PFSK-1 (cell line): ENCODE data around the gene C16orf46.

Experiments used
- FOXP2 ChIP-seq: optimal IDR thresholded peaks from 2 replicates; pipeline ENCODE3; 2011; ENCODE audit warnings: borderline replicate concordance, control low read depth, inconsistent platforms; ENCODE audit not compliant: insufficient read depth; ENCODE audit errors: extremely low read length, extremely low read depth
- POLR2AphosphoS5 ChIP-seq: IDR thresholded peaks from 2 replicates; pipeline ENCODE4 v1.6.1; 2012; ENCODE audit warnings: low read depth, mild to moderate bottlenecking, control low read depth, low read length, moderate library complexity
- REST ChIP-seq, 2 experiments: IDR thresholded peaks; 2 replicates each; pipeline versions ENCODE4 v1.6.1 to v1.8.0; 2011 to 2012; ENCODE audit warnings: low read depth in 2 of 2, low read length in 2 of 2, control low read depth in 1 of 2, inconsistent platforms in 1 of 2, mild to moderate bottlenecking in 1 of 2, moderate library complexity in 1 of 2; ENCODE audit not compliant: insufficient read depth in 1 of 2
- SIN3A ChIP-seq: IDR thresholded peaks from 2 replicates; pipeline ENCODE4 v1.6.1; 2012; ENCODE audit warnings: mild to moderate bottlenecking, low read length, moderate library complexity, borderline replicate concordance; ENCODE audit not compliant: insufficient read depth
- TAF1 ChIP-seq: IDR thresholded peaks from 2 replicates; pipeline ENCODE4 v1.6.1; 2012; ENCODE audit warnings: low read length, control low read depth, borderline replicate concordance; ENCODE audit not compliant: insufficient read depth

The C16orf46 gene

GRCh38 chr16:81014672-81015071, 62.4 kb downstream of the C16orf46 start:
- no peak for TF ChIP-seq POLR2AphosphoS5
- TF ChIP-seq FOXP2, result no peak

- no peak for TF ChIP-seq REST (IDR thresholded peaks at IDR 0.05; ENCODE audit: insufficient read depth in 1 of 2, low read depth in 2 of 2, low read length in 2 of 2)
- no peak for TF ChIP-seq SIN3A
- TF ChIP-seq FOXP2, result no peak
- TF ChIP-seq POLR2AphosphoS5, result no peak
- TF ChIP-seq TAF1, result no peak
These were observed 64.1 kb downstream of the C16orf46 start for GRCh38 chr16:81012974-81013373.
